ENCODE results near the gene FPR1.

- no peak for TF ChIP-seq EZH2phosphoT487 (conservative IDR thresholded peaks at IDR 0.05; ENCODE audit: low read length)
- TF ChIP-seq, protein P1, sequence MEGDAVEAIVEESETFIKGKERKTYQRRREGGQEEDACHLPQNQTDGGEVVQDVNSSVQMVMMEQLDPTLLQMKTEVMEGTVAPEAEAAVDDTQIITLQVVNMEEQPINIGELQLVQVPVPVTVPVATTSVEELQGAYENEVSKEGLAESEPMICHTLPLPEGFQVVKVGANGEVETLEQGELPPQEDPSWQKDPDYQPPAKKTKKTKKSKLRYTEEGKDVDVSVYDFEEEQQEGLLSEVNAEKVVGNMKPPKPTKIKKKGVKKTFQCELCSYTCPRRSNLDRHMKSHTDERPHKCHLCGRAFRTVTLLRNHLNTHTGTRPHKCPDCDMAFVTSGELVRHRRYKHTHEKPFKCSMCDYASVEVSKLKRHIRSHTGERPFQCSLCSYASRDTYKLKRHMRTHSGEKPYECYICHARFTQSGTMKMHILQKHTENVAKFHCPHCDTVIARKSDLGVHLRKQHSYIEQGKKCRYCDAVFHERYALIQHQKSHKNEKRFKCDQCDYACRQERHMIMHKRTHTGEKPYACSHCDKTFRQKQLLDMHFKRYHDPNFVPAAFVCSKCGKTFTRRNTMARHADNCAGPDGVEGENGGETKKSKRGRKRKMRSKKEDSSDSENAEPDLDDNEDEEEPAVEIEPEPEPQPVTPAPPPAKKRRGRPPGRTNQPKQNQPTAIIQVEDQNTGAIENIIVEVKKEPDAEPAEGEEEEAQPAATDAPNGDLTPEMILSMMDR (IDR thresholded peaks at IDR 0.05; ENCODE audit: insufficient read depth, low read length, poor library complexity, severe bottlenecking) = no peak
Observed at GRCh38 chr19:51737924-51738323, 13.8 kb downstream of the FPR1 start.
